Mesendoderm (in vitro differentiated cells): ENCODE measurements around the gene CHCHD6.

Source experiments
- DNase-seq: peaks from one replicate; pipeline ENCODE4 v3.0.0; 2013
- H2AK5ac ChIP-seq: 2 replicates; pipeline ENCODE4 v1.6.1; 2013; ENCODE audit warnings: low read length, inconsistent platforms
- H2BK120ac ChIP-seq: 2 replicates; pipeline ENCODE4 v1.6.1; 2013; ENCODE audit warnings: low read depth, mild to moderate bottlenecking, low read length, moderate library complexity, mixed read lengths
- H2BK15ac ChIP-seq: replicated peaks from 2 replicates; pipeline ENCODE4 v1.6.1; 2013; ENCODE audit warnings: low read depth, mild to moderate bottlenecking, moderate library complexity
- H2BK5ac ChIP-seq: 2 replicates; pipeline ENCODE4 v1.6.1; 2013; ENCODE audit warnings: low read length, inconsistent platforms
- H3K18ac ChIP-seq: 2 replicates; pipeline ENCODE4 v1.6.1; 2013; ENCODE audit warnings: mild to moderate bottlenecking, low read length, mixed read lengths
- H3K23ac ChIP-seq: one replicate; pipeline ENCODE4 v1.6.1; 2013; ENCODE audit warnings: low read length
- H3K27ac ChIP-seq: 2 replicates; pipeline ENCODE4 v1.5.1; 2013; ENCODE audit warnings: low read depth, mild to moderate bottlenecking, inconsistent platforms, low read length, moderate library complexity
- H3K27me3 ChIP-seq: 2 replicates; pipeline ENCODE4 v1.6.1; 2013; ENCODE audit warnings: low read length, control low read depth, mild to moderate bottlenecking, inconsistent platforms; ENCODE audit not compliant: insufficient read depth, poor library complexity
- H3K36me3 ChIP-seq: 2 replicates; pipeline ENCODE4 v1.6.1; 2013; ENCODE audit warnings: low read length, inconsistent platforms; ENCODE audit not compliant: control insufficient read depth, insufficient read depth
- H3K4ac ChIP-seq: one replicate; pipeline ENCODE4 v1.6.1; 2013; ENCODE audit warnings: low read depth, mild to moderate bottlenecking, low read length, moderate library complexity
- H3K4me1 ChIP-seq: 2 replicates; pipeline ENCODE4 v1.6.1; 2013; ENCODE audit warnings: low read depth, low read length, inconsistent platforms; ENCODE audit not compliant: control insufficient read depth
- H3K4me2 ChIP-seq: 2 replicates; pipeline ENCODE4 v1.6.1; 2013; ENCODE audit warnings: low read length
- H3K4me3 ChIP-seq: 2 replicates; pipeline ENCODE4 v1.5.1; 2013; ENCODE audit warnings: mild to moderate bottlenecking, low read length
- H3K56ac ChIP-seq: one replicate; pipeline ENCODE4 v1.6.1; 2013; ENCODE audit warnings: low read length
- H3K79me1 ChIP-seq: 2 replicates; pipeline ENCODE4 v1.6.1; 2013; ENCODE audit warnings: low read length, inconsistent platforms
- H3K79me2 ChIP-seq: 2 replicates; pipeline ENCODE4 v1.6.1; 2013; ENCODE audit warnings: mild to moderate bottlenecking, low read length; ENCODE audit not compliant: control insufficient read depth, insufficient read depth
- H3K9ac ChIP-seq: 2 replicates; pipeline ENCODE4 v1.6.1; 2013; ENCODE audit warnings: low read length, inconsistent platforms
- H4K5ac ChIP-seq: one replicate; pipeline ENCODE4 v1.6.1; 2013; ENCODE audit warnings: low read length
- H4K8ac ChIP-seq: one replicate; pipeline ENCODE4 v1.6.1; 2013; ENCODE audit warnings: low read depth, mild to moderate bottlenecking, control low read depth, low read length, moderate library complexity
- WGBS: extraction: QIAGEN DNeasy Blood & Tissue Kit; methylation state at CpG from one replicate; pipeline ENCODE4 v1.1.7; 2013; ENCODE audit warnings: low lambda C conversion rate, missing lambda C conversion rate; ENCODE audit not compliant: insufficient coverage; ENCODE audit errors: extremely low coverage; 5-methylcytosine and 5-hydroxymethylcytosine counted together

The CHCHD6 gene

DNA sequence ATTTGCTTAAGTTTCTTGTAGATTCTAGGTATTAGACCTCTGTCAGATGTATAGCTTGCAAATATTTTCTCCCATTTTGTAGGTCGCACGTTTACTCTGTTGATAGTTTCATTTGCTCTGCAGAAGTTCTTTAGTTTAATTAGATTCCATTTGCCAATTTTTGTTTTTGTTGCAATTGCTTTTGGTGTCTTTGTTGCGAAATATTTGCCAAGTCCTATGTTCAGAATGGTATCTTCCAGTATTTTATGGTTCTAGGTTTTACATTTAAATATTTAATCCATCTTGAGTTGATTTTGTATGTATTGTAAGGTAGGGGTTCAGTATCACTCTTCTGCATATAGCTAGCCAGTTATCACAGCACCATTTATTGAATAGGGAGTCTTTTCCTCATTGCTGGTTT is 64.9 kb downstream of the CHCHD6 start:
- Histone ChIP-seq H3K23ac (no peak overlapping the region), H3K27me3 (no peaks in the 10 kb centered on the region), H4K5ac (no peak overlapping the region), H3K27ac (no peak overlapping the region), H2BK120ac (no peak overlapping the region), H3K79me1 (no peaks in the 10 kb centered on the region), H2BK5ac (no peak overlapping the region), H2BK15ac (no peak overlapping the region), H4K8ac (no peak overlapping the region), H3K4me3 (no peak overlapping the region), H2AK5ac (no peak overlapping the region), H3K4ac (no peak overlapping the region), H3K18ac (no peak overlapping the region), H3K36me3 (no peaks in the 10 kb centered on the region), H3K4me2 (no peak overlapping the region), H3K9ac (no peak overlapping the region), H3K79me2 (no peaks in the 10 kb centered on the region), H3K56ac (no peak overlapping the region), H3K4me1 (no peaks in the 10 kb centered on the region)
- WGBS, result no CpG with 5 or more reads among the region's 3 CpGs
- no peak for DNase-seq

DNA sequence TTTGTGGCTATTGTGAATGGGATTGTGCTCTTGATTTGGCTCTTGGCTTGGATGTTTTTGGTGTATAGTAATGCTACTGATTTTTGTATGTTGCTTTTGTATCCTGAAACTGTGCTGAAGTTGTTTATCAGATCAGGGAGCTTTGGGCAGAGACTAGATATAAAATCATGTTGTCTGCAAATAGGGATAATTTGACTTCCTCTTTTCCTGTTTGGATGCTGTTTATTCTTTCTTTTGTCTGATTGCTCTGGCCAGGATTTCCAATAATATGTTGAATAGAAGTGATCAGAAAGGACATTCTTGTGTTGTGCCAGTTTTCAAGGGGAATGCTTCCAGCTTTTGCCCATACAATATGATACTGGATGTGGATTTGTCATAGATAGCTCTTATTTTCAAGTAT is 66.1 kb downstream of the CHCHD6 start:
- H3K79me1 ChIP-seq, result no peaks in the 10 kb centered on the region
- DNase-seq, result no peak
- H3K18ac ChIP-seq, result no peak overlapping the region
- H2AK5ac ChIP-seq, result no peak overlapping the region
- H3K4me1 ChIP-seq, result no peaks in the 10 kb centered on the region
- H2BK120ac ChIP-seq, result no peak overlapping the region
- H2BK15ac ChIP-seq, result no peak overlapping the region
- no peak overlapping the region for H2BK5ac ChIP-seq
- H3K4me2 ChIP-seq, result no peak overlapping the region
- H3K79me2 ChIP-seq, result no peaks in the 10 kb centered on the region
- no peak overlapping the region for H4K8ac ChIP-seq
- H3K36me3 ChIP-seq, result no peaks in the 10 kb centered on the region
- H3K27me3 ChIP-seq, result no peaks in the 10 kb centered on the region
- H4K5ac ChIP-seq, result no peak overlapping the region
- H3K23ac ChIP-seq, result no peak overlapping the region
- H3K27ac ChIP-seq, result no peak overlapping the region
- no peak overlapping the region for H3K4me3 ChIP-seq
- H3K56ac ChIP-seq, result no peak overlapping the region
- no peak overlapping the region for H3K9ac ChIP-seq
- no peak overlapping the region for H3K4ac ChIP-seq

DNA sequence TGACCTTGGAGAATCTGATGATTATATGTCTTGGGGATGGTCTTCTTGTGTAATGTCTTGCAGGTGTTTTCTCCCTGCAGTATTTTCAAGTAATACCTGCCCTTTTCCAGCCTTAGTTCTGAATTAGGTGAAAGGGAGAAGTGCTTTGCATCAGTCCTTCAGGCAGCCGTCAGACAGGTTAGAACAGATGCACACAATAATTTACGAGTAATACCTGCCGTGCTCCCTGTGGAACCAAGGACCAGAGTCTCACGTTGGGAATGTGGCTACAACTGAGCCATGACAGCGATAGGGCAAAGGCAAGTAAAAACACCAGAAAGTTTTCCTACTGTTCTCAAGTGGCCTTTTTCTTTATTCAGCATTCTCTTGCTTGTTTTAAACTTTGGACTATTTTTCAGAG is 69.1 kb downstream of the CHCHD6 start:
- no peaks in the 10 kb centered on the region for H3K36me3 ChIP-seq
- no peak overlapping the region for H3K23ac ChIP-seq
- no peak overlapping the region for H4K8ac ChIP-seq
- H3K79me2 ChIP-seq, result no peaks in the 10 kb centered on the region
- H2AK5ac ChIP-seq, result no peak overlapping the region
- no peak for DNase-seq
- H3K9ac ChIP-seq, result no peak overlapping the region
- H4K5ac ChIP-seq, result no peak overlapping the region
- H2BK120ac ChIP-seq, result no peak overlapping the region
- H3K4ac ChIP-seq, result no peak overlapping the region
- H2BK15ac ChIP-seq, result no peak overlapping the region
- no peaks in the 10 kb centered on the region for H3K27me3 ChIP-seq
- WGBS, result no CpG with 5 or more reads among the region's 5 CpGs
- no peaks in the 10 kb centered on the region for H3K79me1 ChIP-seq
- no peak overlapping the region for H3K27ac ChIP-seq
- H3K4me1 ChIP-seq, result peaks cover 1% of the 10 kb centered on the region
- no peak overlapping the region for H3K4me2 ChIP-seq
- no peak overlapping the region for H3K56ac ChIP-seq
- no peak overlapping the region for H2BK5ac ChIP-seq
- no peak overlapping the region for H3K18ac ChIP-seq
- H3K4me3 ChIP-seq, result no peak overlapping the region

DNA sequence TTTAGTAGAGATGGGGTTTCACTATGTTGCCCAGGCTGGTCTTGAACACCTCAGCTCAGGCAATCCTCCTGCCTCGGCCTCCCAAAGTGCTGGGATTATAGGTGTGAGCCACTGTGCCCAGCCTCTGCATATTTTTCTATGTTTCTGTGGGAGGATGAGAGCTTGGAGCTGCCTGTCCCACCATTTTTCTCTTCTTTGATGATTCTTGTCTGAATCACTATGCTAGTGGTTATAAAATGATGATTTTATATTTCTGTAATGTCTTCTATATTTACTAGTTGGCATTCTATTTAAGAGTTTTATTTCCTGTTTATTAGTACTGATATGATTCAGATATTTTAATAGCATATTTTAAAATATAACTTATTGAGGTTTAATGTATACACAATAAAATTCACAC is 69.7 kb downstream of the CHCHD6 start:
- no peak overlapping the region for H3K18ac ChIP-seq
- no CpG with 5 or more reads among the region's 1 CpG for WGBS

DNA sequence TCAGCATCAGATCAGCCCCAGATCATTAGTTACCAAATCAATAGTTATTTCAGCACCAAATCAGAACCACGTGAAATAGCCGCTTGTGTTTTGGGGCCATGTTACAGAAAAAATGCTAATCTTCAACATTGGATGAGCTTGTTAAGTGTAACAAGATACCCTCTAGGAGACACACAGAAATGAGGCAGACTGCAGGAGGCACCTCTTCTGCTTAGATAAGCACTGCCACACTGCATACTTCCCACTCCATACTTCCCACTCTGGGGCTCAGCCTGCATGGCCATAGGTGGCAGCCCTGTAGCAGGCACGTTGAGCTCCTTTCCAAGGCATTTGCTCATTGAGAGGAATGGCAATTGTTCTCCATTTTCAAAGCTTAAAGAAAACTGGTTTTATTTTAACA is 73.3 kb downstream of the CHCHD6 start:
- Histone ChIP-seq H3K4me2 (no peak overlapping the region), H3K56ac (no peak overlapping the region), H3K23ac (no peak overlapping the region), H3K4me3 (no peak overlapping the region), H3K79me2 (no peaks in the 10 kb centered on the region), H3K4me1 (peaks cover 1% of the 10 kb centered on the region), H3K36me3 (no peaks in the 10 kb centered on the region), H2AK5ac (no peak overlapping the region), H3K9ac (no peak overlapping the region), H3K4ac (no peak overlapping the region), H3K18ac (no peak overlapping the region), H2BK120ac (no peak overlapping the region), H3K79me1 (no peaks in the 10 kb centered on the region), H3K27ac (no peak overlapping the region), H2BK5ac (no peak overlapping the region), H4K8ac (no peak overlapping the region), H2BK15ac (no peak overlapping the region), H3K27me3 (no peaks in the 10 kb centered on the region), H4K5ac (no peak overlapping the region)
- DNase-seq, result peak; percentile 62
- WGBS, result no CpG with 5 or more reads among the region's 3 CpGs

More for the DNA sequence above, 69.7 kb downstream of the CHCHD6 start:
- Histone ChIP-seq H2BK5ac (no peak overlapping the region), H2BK120ac (no peak overlapping the region), H3K56ac (no peak overlapping the region), H3K23ac (no peak overlapping the region), H3K4me3 (no peak overlapping the region), H3K27me3 (no peaks in the 10 kb centered on the region), H3K4ac (no peak overlapping the region), H4K5ac (no peak overlapping the region), H4K8ac (no peak overlapping the region), H3K4me1 (peaks cover 1% of the 10 kb centered on the region), H3K79me1 (no peaks in the 10 kb centered on the region), H2BK15ac (no peak overlapping the region), H2AK5ac (no peak overlapping the region), H3K9ac (no peak overlapping the region), H3K36me3 (no peaks in the 10 kb centered on the region), H3K4me2 (no peak overlapping the region), H3K79me2 (no peaks in the 10 kb centered on the region), H3K27ac (no peak overlapping the region)
- DNase-seq, result no peak

DNA sequence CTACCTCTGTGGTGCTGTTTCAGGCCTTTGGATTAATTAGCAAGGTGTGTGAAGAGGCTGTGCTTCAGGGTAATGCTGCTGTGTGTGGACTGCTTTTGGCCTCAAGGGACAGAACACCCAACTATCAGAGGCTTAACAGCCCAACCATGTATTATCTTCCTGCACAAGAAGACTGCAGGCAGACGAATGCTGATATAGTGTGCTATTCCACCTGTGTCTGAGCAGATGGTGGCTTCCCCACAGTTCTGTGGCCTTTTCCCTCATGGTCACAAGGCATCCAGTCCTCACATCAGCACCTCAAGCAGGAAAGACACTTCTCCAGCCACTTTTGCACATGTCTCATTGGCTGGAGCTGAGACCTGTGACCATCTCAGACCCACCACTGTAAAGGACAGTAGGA is 76.6 kb downstream of the CHCHD6 start:
- no peak for DNase-seq
- WGBS, result no CpG with 5 or more reads among the region's 1 CpG

More for the DNA sequence above, 76.6 kb downstream of the CHCHD6 start:
- H2BK120ac ChIP-seq, result no peak overlapping the region
- no peaks in the 10 kb centered on the region for H3K36me3 ChIP-seq
- no peak overlapping the region for H2BK15ac ChIP-seq
- no peak overlapping the region for H3K9ac ChIP-seq
- H3K56ac ChIP-seq, result no peak overlapping the region
- H3K79me1 ChIP-seq, result no peaks in the 10 kb centered on the region
- peaks cover 7% of the 10 kb centered on the region for H3K4me1 ChIP-seq
- H2BK5ac ChIP-seq, result no peak overlapping the region
- no peak overlapping the region for H3K23ac ChIP-seq
- H3K4me2 ChIP-seq, result no peak overlapping the region
- no peaks in the 10 kb centered on the region for H3K79me2 ChIP-seq
- H3K4me3 ChIP-seq, result no peak overlapping the region
- no peaks in the 10 kb centered on the region for H3K27me3 ChIP-seq
- H4K8ac ChIP-seq, result no peak overlapping the region
- H3K18ac ChIP-seq, result no peak overlapping the region
- H3K27ac ChIP-seq, result no peak overlapping the region
- no peak overlapping the region for H3K4ac ChIP-seq
- H4K5ac ChIP-seq, result no peak overlapping the region
- H2AK5ac ChIP-seq, result no peak overlapping the region
